ENCODE results near the gene FGF1. TPM values are rescaled to one million over a fixed set of nuclear protein-coding genes. Genes with fewer than 3 reads are reported as not detected.

Gene FGF1
- polyA plus RNA-seq, 3 donors from 2014 or later: not detected

DNA sequence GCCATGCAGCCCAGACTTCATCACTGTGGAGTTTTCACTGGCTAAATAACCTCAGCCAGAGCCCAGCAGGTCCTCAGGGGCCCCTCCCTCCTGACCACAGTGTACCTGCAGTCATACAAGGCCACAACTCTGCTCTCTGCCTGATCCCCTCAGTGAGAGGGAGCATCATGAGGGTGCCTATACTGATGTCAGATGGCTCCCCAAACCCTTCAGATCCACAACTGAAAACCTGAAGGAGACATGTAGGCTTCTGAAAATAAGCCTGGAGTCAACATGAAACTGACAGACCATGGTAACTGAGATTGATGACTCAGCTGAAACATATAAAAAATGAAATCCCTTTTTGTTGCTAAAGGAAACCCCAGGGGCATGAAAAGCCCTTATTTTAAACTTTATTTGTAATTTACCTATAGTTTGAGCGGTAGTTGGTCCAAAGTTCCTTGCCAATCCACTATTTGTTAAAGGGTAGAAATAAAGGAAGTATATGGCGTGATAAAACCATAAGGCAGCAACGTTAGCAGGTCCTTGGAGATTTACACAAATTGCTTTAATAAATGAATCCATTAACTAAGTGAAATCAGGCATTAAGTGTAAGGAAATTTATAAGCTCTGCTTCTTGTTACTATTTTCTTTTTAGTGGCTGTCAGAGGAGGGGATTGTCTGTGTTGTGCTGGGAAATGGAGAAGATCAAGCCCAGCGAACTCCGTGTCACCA is 68.3 kb downstream of the FGF1 start:
- Mint-ChIP-seq H3K4me3 (no peak overlapping the region), H3K9me3 (no peaks in the 10 kb centered on the region), H3K36me3 (no peaks in the 10 kb centered on the region), H3K4me1 (no peaks in the 10 kb centered on the region), H3K27me3 (ENCODE audit: low read depth in 3 of 3) (peaks cover 3 to 8% (median 3%) of the 10 kb centered on the region in 3 donors), H3K27ac (no peak overlapping the region)
- DNase-seq: no peak

DNA sequence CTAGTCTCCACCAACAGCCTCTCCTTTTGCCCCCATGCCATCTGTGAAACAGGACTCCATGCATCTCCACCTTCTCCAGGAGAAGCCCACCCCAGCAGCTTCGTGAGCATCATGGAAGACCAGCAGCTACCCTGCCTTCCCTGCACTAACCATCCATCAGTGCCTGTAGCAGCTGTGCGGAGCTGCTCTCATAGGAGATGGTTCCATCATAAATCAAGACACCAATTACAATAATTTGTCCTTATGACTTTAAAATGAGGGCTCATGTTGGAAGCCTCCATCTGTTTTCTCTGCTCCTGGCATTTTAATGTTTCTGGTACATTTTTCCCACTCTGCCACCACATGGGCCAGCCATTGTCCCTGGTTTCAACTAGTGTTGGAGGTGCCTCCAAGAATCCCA is 69.9 kb downstream of the FGF1 start:
- H3K36me3 Mint-ChIP-seq: no peaks in the 10 kb centered on the region

DNA sequence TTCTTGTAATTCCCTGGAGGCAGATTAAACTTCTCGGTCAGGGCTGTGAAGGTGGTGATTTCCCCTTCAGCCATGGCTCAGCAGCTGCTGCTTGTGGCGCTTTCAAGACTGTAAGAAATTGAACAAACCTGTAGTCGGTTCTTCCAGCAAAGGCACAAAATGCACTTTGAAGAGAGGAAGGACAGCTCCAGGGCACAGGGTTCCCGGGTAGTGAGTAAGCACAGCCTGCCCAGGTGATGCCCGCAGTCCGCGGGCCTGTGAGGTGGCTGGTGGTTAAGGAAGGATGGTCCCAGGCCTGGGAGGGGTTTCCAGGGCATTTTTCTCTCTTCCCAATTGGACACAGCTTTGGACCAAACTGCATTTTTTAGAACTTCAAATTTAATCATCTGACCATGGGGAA is 71.8 kb downstream of the FGF1 start:
- peaks cover 3 to 10% (median 4%) of the 10 kb centered on the region in 3 donors for H3K27me3 Mint-ChIP-seq (ENCODE audit: low read depth in 3 of 3)
- H3K4me1 Mint-ChIP-seq: no peaks in the 10 kb centered on the region
- no peaks in the 10 kb centered on the region for H3K36me3 Mint-ChIP-seq
- no peaks in the 10 kb centered on the region for H3K9me3 Mint-ChIP-seq
- H3K4me3 Mint-ChIP-seq: no peak overlapping the region
- H3K27ac Mint-ChIP-seq: no peak overlapping the region
- no peak for DNase-seq

More for the DNA sequence above, 69.9 kb downstream of the FGF1 start:
- no peak for DNase-seq
- H3K27ac Mint-ChIP-seq: no peak overlapping the region
- H3K4me3 Mint-ChIP-seq: no peak overlapping the region
- no peaks in the 10 kb centered on the region for H3K4me1 Mint-ChIP-seq
- peaks cover 1 to 5% (median 4%) of the 10 kb centered on the region in 3 donors for H3K27me3 Mint-ChIP-seq (ENCODE audit: low read depth in 3 of 3)
- no peaks in the 10 kb centered on the region for H3K9me3 Mint-ChIP-seq

DNA sequence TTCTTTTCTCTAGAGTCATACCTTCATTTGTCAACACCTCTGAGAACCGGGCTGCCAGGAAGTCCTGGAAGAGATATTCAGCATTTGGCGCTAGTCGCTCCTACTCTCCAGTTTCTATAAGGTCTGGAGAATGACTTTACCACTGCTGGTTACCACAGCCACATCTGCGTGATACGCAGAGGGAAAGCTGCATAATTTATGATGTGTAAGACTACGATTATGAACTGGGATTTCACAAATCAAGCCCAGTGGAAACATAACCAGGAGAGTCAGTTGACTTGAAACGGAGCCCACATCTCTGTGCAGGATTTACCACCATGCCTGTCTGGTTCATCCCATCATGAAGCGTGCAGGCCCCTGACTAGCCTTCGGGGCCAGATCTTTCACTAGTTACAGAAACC is 72.6 kb downstream of the FGF1 start:
- Mint-ChIP-seq H3K27me3 (ENCODE audit: low read depth in 3 of 3) (peaks cover 3 to 12% (median 4%) of the 10 kb centered on the region in 3 donors), H3K27ac (no peak overlapping the region), H3K4me3 (no peak overlapping the region), H3K36me3 (no peaks in the 10 kb centered on the region), H3K9me3 (no peaks in the 10 kb centered on the region), H3K4me1 (no peaks in the 10 kb centered on the region)
- no peak for DNase-seq

DNA sequence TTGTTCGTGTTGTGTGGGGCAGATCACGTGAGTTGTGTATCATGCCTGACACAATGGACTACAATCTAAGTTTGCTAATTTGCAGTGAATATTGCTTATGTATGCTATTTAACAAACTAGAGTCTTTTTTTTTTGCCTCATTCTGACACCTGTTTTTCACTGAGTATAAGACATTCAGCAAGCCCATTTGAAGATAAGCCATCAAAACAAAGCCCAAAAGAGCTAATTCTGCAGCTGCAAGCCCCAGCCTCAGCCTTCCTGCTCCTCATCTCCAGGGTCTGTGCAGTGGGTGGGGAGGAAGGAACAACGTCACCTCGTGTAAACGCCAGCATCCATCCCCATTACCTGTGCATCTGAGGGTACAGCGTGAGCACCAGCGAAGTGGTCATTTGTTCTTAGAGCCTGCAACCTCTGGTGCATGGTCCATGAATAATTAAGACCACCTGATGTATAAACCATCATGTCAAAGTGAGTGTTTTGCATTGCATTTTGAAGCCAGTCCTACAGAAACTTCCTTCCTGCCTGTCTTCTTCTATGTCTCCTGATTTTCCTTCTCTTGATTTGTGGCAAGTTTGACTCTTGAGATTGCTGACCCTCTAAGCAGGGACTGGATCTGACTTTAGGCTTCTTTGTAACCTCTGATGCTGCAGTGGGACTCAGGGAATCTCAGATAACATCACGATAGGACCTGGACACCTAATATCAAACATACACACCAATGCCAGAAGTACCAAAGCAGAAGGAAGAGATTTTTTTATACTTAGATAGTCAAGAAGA is 73.2 kb downstream of the FGF1 start:
- no peak for DNase-seq
- no peaks in the 10 kb centered on the region for H3K9me3 Mint-ChIP-seq
- H3K4me3 Mint-ChIP-seq: no peak overlapping the region
- H3K27ac Mint-ChIP-seq: no peak overlapping the region
- no peaks in the 10 kb centered on the region for H3K4me1 Mint-ChIP-seq
- peaks cover 3 to 12% (median 4%) of the 10 kb centered on the region in 3 donors for H3K27me3 Mint-ChIP-seq (ENCODE audit: low read depth in 3 of 3)
- H3K36me3 Mint-ChIP-seq: no peaks in the 10 kb centered on the region

DNA sequence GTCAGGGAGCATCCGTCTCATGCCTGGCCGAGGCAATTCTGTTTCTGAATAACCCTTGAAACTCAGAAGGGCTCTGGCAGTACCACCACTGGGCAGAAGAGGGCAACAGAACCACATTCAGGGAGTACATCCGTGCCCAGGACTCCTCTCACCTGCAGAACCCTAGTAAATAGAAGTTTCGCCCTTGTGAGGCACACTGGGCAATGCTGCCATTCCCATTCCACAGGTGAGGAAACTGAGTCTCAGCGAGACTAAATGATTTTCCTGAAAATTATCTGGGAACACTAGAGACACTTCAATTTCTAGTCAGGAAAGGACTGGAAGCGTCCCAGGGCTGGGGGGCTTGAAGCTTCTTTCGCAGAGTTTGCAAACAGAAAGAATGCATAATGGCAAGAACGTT is 74.7 kb downstream of the FGF1 start:
- no peak overlapping the region for H3K27ac Mint-ChIP-seq
- H3K36me3 Mint-ChIP-seq: no peaks in the 10 kb centered on the region
- no peaks in the 10 kb centered on the region for H3K9me3 Mint-ChIP-seq
- peaks cover 3 to 12% (median 3%) of the 10 kb centered on the region in 3 donors for H3K27me3 Mint-ChIP-seq (ENCODE audit: low read depth in 3 of 3)
- no peak overlapping the region for H3K4me3 Mint-ChIP-seq
- peak; percentile 20 to 40 (median 27) for DNase-seq
- no peaks in the 10 kb centered on the region for H3K4me1 Mint-ChIP-seq

DNA sequence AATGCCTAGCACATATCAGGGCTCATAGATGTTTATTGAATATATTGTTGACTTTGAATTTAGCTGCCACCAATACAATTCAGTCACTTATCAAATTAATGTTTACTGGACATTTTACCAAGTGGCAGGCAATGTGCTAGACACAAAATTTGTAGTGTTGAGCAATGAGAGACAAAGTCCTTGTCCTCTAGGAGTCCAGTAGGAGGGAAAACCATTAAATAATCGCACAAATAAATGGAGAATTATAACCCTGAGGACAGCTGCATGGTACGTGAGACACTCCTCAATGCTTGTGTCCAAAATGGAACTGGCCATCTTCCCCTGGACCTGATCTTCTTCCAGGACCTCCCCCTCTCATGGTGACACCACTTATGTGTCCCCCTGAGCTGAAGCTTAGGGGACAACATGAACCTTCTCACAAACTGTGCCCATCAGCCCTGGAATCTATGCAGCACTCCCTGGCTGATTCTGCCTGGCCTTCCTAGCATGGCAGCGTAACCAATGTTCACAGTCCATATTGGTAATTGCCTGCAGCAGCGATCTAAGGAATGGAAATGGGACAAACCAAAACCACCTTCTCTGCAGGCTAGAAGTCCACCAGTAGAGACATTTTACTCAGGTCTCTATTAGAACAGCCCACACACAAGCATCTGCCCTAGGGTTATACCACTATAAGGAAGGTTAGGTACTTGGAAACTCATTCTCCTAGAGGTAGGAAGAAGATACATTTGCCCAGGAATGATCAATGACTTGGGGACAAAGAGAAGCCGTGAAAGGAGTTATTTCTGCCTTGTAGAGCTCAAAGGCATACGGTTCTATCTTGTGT is 75.5 kb downstream of the FGF1 start:
- DNase-seq: no peak
- no peaks in the 10 kb centered on the region for H3K9me3 Mint-ChIP-seq
- H3K27ac Mint-ChIP-seq: no peak overlapping the region
- no peak overlapping the region for H3K4me3 Mint-ChIP-seq
- H3K36me3 Mint-ChIP-seq: no peaks in the 10 kb centered on the region
- H3K4me1 Mint-ChIP-seq: no peaks in the 10 kb centered on the region
- peaks cover 2 to 12% (median 5%) of the 10 kb centered on the region in 3 donors for H3K27me3 Mint-ChIP-seq (ENCODE audit: low read depth in 3 of 3)

DNA sequence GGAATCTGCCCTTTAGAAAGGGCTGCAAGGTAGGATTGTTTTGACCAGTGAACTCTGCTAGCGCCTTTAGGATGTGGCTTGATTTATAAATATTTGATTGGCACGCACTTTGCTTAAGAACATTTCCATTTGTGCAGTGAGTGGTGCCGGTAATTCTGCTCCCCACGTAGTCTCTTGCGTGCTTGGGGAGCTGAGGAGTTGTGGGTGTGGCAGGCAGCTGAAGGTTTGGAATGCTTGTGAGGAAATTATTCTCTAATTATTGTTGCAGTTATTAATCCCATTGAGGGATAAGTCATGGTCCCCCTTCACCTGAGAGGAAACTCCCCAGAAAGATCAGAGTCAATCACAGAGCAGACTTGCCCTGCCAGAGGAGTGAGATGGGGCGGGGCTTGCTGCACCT is 76.7 kb downstream of the FGF1 start:
- Mint-ChIP-seq H3K27ac (no peak overlapping the region), H3K36me3 (no peaks in the 10 kb centered on the region), H3K27me3 (ENCODE audit: low read depth in 3 of 3) (peaks cover 2 to 13% (median 5%) of the 10 kb centered on the region in 3 donors), H3K9me3 (no peaks in the 10 kb centered on the region), H3K4me1 (no peaks in the 10 kb centered on the region), H3K4me3 (no peak overlapping the region)
- DNase-seq: no peak

DNA sequence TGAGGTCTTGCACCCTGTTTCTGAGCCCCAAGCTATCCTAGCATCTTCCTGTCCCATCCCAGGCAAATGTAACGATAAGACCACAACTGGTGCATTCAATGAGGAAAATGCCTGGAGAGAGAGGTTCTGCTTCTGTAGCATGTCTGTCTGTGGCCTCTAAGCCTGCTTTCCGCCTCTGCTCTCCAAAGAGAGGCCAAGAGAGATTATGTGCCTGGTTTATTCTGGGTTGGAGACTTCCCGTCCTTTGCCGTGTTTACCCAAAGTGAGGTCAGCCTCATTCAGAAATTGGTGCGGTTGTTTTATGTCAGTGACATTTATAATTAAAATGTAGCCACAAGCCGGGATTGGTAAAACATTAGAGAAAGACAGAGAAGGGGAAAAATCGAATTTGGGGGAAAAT is 77.8 kb downstream of the FGF1 start:
- Mint-ChIP-seq H3K4me3 (no peak overlapping the region), H3K36me3 (no peaks in the 10 kb centered on the region), H3K27me3 (ENCODE audit: low read depth in 3 of 3) (peaks cover 3 to 21% (median 4%) of the 10 kb centered on the region in 3 donors), H3K9me3 (no peaks in the 10 kb centered on the region), H3K4me1 (no peaks in the 10 kb centered on the region), H3K27ac (no peak overlapping the region)
- no peak for DNase-seq

DNA sequence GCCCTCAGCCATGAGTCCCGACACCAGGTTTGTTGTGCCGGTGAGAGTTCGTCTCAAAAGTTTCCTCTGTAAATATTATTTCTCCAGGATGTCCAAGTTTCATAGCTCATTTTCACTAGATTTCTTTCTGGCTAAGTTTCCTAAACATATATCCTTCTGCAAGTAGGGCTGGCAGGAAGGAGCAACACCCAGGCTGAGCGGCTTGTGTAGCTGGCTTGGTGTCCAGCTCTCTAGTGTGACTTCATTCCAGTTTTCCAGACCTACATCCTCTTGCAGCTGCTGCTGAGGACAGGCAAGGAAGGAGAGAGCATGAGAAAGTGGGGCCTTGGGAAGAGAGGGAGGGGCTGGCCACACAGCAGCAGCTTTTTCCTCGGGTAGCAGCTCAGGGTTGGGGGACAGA is 80.3 kb downstream of the FGF1 start:
- no peaks in the 10 kb centered on the region for H3K9me3 Mint-ChIP-seq
- no peaks in the 10 kb centered on the region for H3K36me3 Mint-ChIP-seq
- H3K27me3 Mint-ChIP-seq (ENCODE audit: low read depth in 3 of 3): peaks cover 1 to 18% (median 5%) of the 10 kb centered on the region in 3 donors
- H3K4me3 Mint-ChIP-seq: no peak overlapping the region
- no peak overlapping the region for H3K27ac Mint-ChIP-seq
- no peak for DNase-seq
- H3K4me1 Mint-ChIP-seq: no peaks in the 10 kb centered on the region

DNA sequence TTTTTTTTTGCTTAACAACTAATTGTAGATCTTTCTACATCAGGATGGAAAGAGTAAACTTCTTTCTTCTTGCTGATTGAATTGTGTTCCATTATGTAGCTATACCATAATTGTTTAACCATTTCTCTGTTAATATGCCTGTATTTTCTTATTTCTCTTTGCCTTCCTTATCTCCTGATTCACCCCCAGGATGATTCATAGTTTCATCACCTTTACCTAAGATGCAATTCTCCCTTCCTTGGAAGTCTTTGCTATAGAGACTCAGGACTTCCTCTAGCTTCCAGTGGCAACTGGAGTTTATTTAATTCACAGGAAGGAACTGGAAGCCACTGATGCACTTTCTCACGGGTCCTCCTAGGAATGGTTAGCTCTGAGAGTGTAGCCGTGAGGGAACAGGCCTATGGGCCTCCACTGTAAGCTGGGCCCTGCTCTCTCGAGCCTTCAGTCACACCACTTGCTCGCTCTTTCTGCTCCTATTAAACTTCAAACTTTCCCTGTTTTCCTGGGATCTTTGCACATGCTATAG is 83.1 kb downstream of the FGF1 start:
- H3K27me3 Mint-ChIP-seq (ENCODE audit: low read depth in 3 of 3): peaks cover 3 to 18% (median 4%) of the 10 kb centered on the region in 3 donors
- no peak overlapping the region for H3K4me3 Mint-ChIP-seq
- no peak overlapping the region for H3K27ac Mint-ChIP-seq
- no peaks in the 10 kb centered on the region for H3K4me1 Mint-ChIP-seq
- H3K36me3 Mint-ChIP-seq: no peaks in the 10 kb centered on the region
- no peaks in the 10 kb centered on the region for H3K9me3 Mint-ChIP-seq
- no peak for DNase-seq

DNA sequence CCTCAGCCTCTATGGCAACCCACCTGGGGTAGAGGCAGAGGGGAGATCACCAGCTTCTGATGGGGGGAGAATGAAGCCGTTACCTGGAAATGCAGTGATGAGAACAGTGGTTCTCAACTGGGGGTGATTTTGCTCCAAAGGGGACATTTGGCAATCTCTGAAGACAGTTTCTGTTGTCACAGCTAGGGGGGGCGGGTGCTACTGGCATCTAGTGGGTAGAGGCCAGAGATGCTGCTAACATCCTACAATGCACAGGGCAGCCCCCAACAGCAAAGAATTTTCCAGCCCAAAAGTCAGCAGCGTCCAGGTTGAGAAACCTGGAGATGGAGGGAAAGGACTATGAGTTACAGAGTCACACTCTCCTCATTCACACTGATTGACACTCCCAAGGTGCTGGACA is 84.5 kb downstream of the FGF1 start:
- Mint-ChIP-seq H3K36me3 (no peaks in the 10 kb centered on the region), H3K27me3 (ENCODE audit: low read depth in 3 of 3) (peaks cover 3 to 18% (median 4%) of the 10 kb centered on the region in 3 donors), H3K9me3 (no peaks in the 10 kb centered on the region), H3K27ac (no peak overlapping the region), H3K4me1 (no peaks in the 10 kb centered on the region), H3K4me3 (no peak overlapping the region)
- DNase-seq: no peak

DNA sequence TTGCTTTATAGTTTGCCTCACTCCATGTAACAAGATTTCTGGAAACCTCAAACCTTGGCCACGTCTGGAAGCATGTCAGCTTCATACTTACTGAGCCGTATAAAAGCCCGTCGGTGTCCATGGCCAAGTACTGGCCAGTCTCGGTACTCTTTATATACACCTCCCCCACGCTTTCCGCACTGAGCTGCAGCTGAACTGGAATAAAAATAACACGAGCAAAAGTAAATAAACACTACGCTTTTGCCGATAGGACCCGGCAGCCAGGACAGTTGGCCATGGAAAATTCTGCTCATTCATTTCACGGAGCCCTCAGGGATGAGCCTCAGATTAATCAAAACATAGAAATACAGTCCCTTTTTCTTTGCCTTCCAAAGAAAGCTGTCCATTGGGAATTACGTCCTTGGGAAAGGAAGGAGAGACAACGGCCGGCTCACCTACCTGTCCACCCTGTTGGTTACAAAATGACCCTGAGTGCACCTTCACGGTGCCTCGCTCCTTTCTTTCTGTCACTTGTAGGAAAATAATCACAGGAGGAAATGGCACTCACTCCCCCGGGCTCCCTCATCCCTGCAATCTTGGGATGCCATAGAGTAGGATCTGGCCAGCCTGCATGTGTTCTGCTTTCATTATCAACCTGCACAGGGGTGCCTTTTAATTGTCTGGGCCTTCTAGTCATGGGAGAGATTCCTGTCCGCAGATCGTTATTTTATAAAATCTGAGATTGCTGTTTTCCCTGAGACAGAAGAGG is 85.1 kb downstream of the FGF1 start:
- no peak overlapping the region for H3K4me3 Mint-ChIP-seq
- no peak for DNase-seq
- H3K4me1 Mint-ChIP-seq: no peaks in the 10 kb centered on the region
- H3K9me3 Mint-ChIP-seq: no peaks in the 10 kb centered on the region
- H3K27ac Mint-ChIP-seq: no peak overlapping the region
- no peaks in the 10 kb centered on the region for H3K36me3 Mint-ChIP-seq
- peaks cover 3 to 18% (median 4%) of the 10 kb centered on the region in 3 donors for H3K27me3 Mint-ChIP-seq (ENCODE audit: low read depth in 3 of 3)

Measured in immature natural killer cell (primary cell).